ENCODE data around the gene MYH7.

Gene MYH7

GRCh38 chr14:23470947-23471346, 35.5 kb upstream of the MYH7 start:
- no peak for TF ChIP-seq CTCF (IDR thresholded peaks at IDR 0.05; ENCODE audit: low read depth, low read length)
- no peak for DNase-seq (ENCODE audit: low read depth in 2 of 2)
- no peak overlapping the region for H3K4me3 ChIP-seq (replicated peaks in 1 of 2; ENCODE audit: low read depth in 2 of 2, low read length in 2 of 2)

- TF ChIP-seq CTCF (IDR thresholded peaks at IDR 0.05; ENCODE audit: low read depth, low read length), result no peak
- peak overlapping the region; percentile 78 to 81 for H3K4me3 ChIP-seq (replicated peaks in 1 of 2; ENCODE audit: low read depth in 2 of 2, low read length in 2 of 2)
- DNase-seq (ENCODE audit: low read depth in 2 of 2), result no peak
Observed at GRCh38 chr14:23469906-23470403, 34.5 kb upstream of the MYH7 start.

GRCh38 chr14:23469127-23469905, 33.9 kb upstream of the MYH7 start, which contains the start of gene NGDN:
NGDN (plus strand) TSS chr14:23469703; CDS start chr14:23469716, 13 bp downstream.
- peak; percentile 100 for DNase-seq (ENCODE audit: low read depth in 2 of 2)
- TF ChIP-seq CTCF (IDR thresholded peaks at IDR 0.05; ENCODE audit: low read depth, low read length), result peak; percentile 83
- H3K4me3 ChIP-seq (replicated peaks in 1 of 2; ENCODE audit: low read depth in 2 of 2, low read length in 2 of 2), result peak within 1 kb of the TSS; percentile 78 to 81

- peak overlapping the region; percentile 35 to 46 for H3K4me3 ChIP-seq (replicated peaks in 1 of 2; ENCODE audit: low read depth in 2 of 2, low read length in 2 of 2)
- no peak for DNase-seq (ENCODE audit: low read depth in 2 of 2)
- TF ChIP-seq CTCF (IDR thresholded peaks at IDR 0.05; ENCODE audit: low read depth, low read length), result no peak
Observed at GRCh38 chr14:23468704-23469126, 33.3 kb upstream of the MYH7 start.

- DNase-seq (ENCODE audit: low read depth in 2 of 2), result no peak
- TF ChIP-seq CTCF (IDR thresholded peaks at IDR 0.05; ENCODE audit: low read depth, low read length), result no peak
- no peak overlapping the region for H3K4me3 ChIP-seq (replicated peaks in 1 of 2; ENCODE audit: low read depth in 2 of 2, low read length in 2 of 2)
Observed at GRCh38 chr14:23465261-23465660, 29.8 kb upstream of the MYH7 start.

- H3K4me3 ChIP-seq (replicated peaks in 1 of 2; ENCODE audit: low read depth in 2 of 2, low read length in 2 of 2), result no peak overlapping the region
- DNase-seq (ENCODE audit: low read depth in 2 of 2), result no peak
- TF ChIP-seq CTCF (IDR thresholded peaks at IDR 0.05; ENCODE audit: low read depth, low read length), result no peak
Observed at GRCh38 chr14:23464700-23465099, 29.2 kb upstream of the MYH7 start.

Data from cardiac fibroblast (primary cell).